Renal cortical epithelial cell (primary cell): ENCODE measurements around the gene TMEM178A. TPM values are rescaled to one million over a fixed set of nuclear protein-coding genes. Genes with fewer than 3 reads are reported as not detected.
A peak's percentile ranks its signal among the peaks of the same experiment; 100 is the strongest.

ENCODE experiments used
- DNase-seq: peaks from one replicate; pipeline ENCODE4 v3.0.0-alpha.2; 2011; ENCODE audit warnings: low read depth
- total RNA-seq: library from RNA; depleted of rRNA; stranded (reverse); fragments of >200 nt; gene quantifications from 2 replicates; pipeline ENCODE4 v1.2.3, GENCODE V29; 2014

Gene TMEM178A
- total RNA-seq, 1 donor from 2014 or later = 2.9 TPM

DNA sequence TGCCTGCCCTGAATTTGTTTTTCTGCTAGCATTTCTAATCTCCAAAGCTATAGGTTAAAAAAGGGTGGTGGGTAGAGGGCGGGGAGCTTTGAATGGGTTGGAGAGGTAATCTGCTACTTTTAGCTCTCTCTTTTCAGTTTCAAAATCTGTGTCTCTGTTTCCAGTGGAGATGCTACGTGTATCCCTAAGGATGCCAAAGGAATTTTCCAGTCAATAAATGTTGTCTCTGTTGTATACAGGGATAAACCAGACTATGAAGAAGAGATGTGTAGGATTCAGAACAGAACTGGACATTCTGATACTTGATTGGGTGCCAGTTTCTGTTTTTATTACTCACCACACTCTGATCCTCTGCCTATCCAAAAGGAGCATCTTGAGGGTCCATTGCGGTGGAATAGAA, 50.1 kb downstream of the TMEM178A start:
- DNase-seq = no peak

DNA sequence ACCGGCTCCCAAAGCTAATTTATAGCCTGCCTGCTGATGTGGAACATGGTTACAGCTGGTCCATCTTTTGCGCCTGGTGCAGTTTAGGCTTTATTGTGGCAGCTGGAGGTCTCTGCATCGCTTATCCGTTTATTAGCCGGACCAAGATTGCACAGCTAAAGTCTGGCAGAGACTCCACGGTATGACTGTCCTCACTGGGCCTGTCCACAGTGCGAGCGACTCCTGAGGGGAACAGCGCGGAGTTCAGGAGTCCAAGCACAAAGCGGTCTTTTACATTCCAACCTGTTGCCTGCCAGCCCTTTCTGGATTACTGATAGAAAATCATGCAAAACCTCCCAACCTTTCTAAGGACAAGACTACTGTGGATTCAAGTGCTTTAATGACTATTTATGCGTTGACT, 51.4 kb downstream of the TMEM178A start:
- DNase-seq = no peak

DNA sequence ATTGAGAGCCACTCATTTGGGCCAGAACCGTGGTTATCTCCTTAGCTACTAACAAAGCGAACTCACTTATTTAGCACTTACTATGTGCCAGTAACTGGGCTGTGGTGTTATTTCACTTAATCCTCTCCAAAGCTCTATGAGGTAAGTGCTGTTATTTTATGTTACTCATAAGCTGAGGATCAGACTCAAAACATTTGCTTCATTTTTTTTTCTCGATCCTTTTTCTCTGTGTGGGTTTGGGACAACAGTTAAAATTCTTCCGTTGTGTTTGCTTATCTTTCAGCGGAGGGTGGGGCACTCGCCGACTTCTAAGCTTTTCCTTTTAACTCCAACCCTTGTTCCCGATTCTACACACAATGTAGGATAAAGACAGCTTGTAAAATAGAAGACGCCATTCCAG, 52.8 kb downstream of the TMEM178A start:
- DNase-seq = no peak

GRCh38 chr2:39719317-39719716, 53.6 kb downstream of the TMEM178A start:
- no peak for DNase-seq

GRCh38 chr2:39720970-39721369, 55.3 kb downstream of the TMEM178A start:
- no peak for DNase-seq

DNA sequence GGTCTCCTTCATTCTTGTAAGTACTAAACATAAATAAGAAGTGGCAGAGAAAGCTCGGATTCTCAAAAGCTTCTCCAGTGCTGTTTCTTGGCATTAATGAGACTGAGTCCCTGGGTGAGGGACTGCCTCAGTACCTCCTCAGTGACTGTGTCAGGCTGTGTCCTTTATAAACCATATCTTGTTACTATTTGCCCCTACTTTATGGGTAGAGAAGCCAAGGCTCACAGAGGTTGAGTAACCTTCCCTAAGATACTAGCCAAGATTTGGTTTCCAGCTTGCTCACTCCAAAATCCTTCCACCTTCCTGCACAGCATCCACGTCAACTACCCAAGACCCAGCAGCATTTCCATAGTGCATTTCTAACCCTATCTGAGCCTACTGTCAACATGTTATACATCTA, 57.8 kb downstream of the TMEM178A start:
- DNase-seq = no peak

DNA sequence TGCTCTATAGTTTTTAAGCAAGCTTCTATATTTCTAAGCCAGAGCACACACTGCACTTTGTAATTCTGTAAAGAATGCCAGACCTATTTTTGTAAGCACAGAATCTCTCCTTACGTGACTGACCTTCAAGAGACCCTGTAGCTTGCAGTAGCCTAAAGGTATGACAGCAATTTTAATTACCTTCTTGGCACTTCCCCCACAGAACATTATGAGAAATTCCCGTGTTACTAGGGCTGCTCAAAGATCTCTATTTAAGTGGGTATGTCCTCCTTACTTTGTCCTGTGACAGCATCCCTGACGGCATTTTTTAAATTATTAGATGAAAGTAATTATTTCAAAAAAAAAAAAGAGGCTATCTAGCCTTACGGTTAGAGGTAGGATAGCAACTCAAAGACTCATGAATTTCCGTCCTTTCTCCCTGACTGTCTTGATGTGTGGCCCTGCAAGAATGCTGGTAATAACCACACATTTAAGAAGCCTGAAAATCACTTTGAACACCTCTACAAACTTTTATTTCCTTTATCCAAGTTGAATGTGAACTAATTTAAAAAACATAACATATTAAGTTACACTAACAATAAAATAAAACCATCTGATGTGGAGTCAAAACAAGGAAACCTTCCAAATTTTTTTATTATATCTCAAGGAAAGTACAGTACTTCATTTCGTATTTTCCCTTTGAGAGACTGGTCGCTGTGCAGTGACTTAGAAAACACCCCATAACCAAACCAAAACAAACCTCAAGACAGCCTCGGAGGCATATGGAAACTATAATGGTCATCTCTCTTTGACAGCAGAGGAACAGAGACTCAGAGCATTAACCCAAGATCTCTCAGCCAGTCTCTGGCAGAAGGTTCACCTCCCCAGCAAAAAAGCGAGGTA, 58.5 kb downstream of the TMEM178A start:
- peak; percentile 82 for DNase-seq

DNA sequence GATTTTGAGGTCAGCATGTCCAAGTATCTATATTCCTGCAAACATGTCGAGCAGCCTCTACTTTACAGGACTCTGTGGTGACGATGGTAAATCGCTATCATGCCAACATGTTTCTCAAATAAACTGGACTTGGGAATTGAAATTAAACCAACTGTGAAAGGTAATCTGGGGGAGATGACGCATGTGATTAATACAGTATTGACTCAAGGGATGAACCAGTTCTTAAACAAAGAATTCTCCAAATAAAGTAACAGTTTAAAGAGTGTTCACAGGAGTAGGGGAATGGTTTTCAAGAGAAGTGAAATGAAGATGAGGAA, 59.1 kb downstream of the TMEM178A start:
- peak; percentile 49 for DNase-seq

DNA sequence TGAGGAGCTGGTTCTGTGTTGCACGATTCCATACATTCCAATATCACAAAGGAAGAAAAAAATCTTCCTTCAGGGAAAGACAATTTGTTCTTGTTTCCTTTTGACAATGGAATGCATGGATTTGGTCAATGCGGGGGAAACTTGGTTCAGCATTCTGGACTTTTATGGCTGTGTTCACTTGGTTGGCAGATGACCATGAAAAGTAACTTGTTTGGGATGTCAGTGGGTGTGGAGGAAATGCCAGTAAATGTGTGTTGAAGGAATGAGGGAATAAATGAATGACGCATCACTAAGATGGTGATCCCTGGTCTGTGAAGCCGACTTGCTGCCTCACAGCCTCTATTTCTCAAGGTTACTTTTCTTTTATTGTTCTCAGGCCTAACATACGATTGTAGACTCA, 59.7 kb downstream of the TMEM178A start:
- peak; percentile 39 for DNase-seq

DNA sequence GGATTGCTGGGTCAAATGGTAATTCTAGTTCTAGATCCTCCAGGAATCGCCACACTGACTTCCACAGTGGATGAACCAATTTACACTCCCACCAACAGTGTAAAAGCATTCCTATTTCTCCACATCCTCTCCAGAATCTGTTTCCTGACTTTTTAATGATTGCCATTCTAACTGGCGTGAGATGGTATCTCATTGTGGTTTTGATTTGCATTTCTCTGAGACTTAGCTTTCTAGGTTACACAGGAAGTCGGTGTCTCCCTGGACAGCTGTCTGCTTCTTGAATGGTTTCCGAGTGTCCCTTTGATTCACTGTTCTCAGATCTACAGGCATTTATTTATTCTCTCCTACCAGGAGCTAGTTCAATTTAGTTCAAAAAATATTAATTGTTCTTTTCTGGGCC, 62.4 kb downstream of the TMEM178A start:
- DNase-seq = peak; percentile 42

DNA sequence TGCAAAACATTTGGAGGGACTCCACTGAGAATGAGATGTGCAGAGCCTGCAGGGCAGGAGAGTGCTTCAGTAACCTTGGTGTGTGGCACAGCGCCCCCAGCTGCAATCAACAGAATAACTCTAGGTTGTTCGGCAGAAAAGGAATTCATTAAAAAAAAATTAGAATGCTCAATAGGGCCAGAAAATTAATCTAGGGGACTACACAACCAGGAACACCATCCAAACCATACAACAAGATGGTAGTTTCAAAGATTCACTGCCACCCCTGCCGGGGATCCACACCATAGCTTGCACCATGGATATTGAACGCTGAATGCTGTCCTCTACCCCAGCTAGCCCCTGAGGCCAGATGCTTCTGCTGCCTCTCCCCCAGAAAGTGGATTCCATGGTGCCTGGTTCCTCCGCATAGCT, 63.2 kb downstream of the TMEM178A start:
- peak; percentile 31 for DNase-seq

DNA sequence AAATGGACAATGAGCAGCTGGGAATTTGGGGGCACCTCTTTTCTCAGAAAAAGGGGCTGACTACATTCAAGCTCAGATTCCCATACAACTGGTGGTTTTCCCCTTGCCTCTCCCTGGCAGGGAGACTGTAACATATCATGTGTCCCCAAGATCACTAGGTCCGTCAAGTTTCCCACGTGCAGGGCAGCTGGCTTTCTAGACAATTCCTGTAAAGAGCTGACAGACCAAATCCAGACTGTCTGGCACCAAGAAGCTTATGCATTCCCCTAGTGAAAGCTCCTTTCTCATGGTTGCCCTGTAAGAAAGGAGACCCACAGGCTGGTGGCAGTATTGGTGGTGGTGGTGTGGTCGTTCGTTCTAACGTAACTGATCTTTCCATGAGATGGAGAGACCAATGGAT, 64.6 kb downstream of the TMEM178A start:
- DNase-seq = no peak

GRCh38 chr2:39730685-39731302, 65.1 kb downstream of the TMEM178A start:
- DNase-seq = peak; percentile 52

DNA sequence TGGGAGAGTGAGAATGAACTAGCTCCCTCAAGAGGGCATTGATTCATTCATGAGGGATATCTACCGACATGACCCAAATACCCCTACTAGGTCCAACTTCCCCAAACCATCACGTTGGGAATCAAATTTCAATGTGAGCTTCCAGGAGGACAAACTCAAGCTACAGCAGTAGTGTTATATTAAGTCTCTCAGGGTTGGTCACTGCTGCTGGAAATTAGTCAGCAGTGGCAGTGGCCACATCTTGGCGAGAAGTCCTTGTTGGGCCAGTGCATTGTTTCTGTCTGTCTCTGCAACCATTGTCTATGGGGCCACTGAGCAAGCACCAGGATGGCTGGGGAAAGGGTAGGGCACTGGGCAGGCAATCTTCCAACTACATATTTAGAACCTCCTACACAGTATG, 65.8 kb downstream of the TMEM178A start:
- no peak for DNase-seq

DNA sequence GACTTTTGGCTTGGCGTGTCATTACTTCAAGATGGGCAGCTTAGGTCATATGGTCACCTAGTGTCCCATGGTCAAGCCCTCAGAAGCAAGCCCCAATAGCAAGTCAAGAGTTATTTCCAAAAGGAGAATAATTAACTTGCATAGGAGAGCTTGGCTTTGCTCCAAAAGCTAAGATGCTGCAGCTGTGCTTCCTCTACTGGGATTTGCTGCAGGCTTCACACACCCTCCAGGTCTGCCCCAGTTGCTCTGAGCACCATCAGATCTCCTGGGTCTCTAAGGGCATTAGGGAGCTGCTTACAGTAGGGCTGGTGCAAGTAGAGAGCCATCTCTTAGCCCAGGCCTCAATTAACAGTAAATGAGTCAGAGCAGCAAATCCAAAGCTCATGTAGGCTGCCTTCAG, 66.8 kb downstream of the TMEM178A start:
- peak; percentile 16 for DNase-seq

DNA sequence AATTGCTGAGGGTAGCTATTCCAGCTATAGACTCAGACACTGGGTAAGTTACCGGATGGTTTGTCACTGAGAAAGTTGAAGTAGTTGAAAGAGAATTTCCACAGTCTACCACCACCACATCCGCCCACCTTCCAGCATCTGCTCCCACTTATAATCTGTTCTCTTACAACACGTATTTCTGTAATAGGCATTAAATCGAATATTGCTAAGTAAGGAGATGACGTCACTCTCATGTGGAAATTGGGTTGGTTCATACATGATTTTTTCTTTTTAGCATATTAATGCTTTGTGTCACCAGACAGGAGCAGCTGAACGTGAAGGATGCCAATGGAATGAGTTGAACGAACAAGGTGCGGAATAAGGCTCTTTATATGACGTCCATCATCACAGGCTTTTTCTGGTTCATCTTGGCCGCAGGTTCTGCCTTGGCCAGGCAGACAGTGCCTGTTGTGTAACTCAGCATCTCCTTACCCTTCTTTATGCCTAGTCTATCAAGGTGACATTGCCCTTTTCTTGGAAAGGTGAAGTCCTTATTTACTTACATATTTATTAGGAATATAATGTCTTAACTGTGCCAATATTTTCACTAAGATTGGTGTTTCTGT, 67.5 kb downstream of the TMEM178A start:
- no peak for DNase-seq

DNA sequence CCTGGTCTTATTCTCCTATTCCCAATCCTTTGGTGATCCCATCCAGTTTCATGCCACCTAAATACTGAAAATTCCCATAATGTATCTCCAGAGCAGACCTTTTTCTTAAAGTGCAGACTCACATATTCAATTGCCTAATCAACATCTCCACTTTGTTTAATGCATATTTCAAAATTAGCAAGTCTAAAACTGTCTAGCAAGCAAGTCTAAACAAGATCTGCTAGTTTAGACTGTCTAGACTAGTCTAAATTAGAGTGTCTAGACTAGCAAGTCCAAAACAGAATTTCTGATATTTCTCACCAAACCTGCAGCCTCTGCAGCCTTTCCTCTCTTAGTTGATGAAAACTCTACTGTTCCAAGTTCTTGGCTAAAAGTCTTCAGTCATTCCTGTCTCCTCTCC, 68.7 kb downstream of the TMEM178A start:
- no peak for DNase-seq

- peak; percentile 63 for DNase-seq
Observed at GRCh38 chr2:39735648-39736047, 69.9 kb downstream of the TMEM178A start.

DNA sequence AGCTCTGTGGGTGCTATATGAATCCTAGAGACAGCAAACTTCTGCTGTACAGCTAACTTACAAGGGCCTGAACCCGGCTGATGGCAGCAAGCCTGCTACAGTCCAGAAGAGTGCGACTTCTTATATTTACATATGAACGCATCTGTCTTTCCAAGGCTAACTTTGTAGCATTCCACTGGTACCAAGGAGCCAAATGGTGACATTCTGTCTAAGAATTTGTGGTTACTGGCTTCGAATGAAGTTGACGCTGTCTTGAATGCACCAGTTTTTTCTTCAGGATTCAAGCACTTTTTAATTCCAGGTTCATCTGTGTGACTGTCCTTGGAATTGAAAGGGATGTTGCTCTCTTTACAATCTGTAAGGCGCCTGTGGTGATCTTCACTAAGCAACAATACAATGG, 70.9 kb downstream of the TMEM178A start:
- DNase-seq = no peak

GRCh38 chr2:39737661-39738060, 71.9 kb downstream of the TMEM178A start:
- DNase-seq = peak; percentile 24

GRCh38 chr2:39738936-39739335, 73.2 kb downstream of the TMEM178A start:
- no peak for DNase-seq

- peak; percentile 75 for DNase-seq
Observed at GRCh38 chr2:39739386-39739785, 73.7 kb downstream of the TMEM178A start.

GRCh38 chr2:39741871-39742270, 76.2 kb downstream of the TMEM178A start:
- DNase-seq = peak; percentile 76
